ENCODE measurements around the gene MXI1.

The MXI1 gene

GRCh38 chr10:110171032-110171431 is 36.4 kb upstream of the MXI1 start:
- 26% methylated on average over 3 of the region's 6 CpGs for WGBS (ENCODE audit: insufficient coverage)
- no peak for DNase-seq
- ChIA-PET CTCF (interaction anchor here (1.5 kb wide), 1 partner anchor 11 kb away, joined by 4 read pairs; no protein-coding TSS in a partner anchor), POLR2A (no interaction called here)
- Histone ChIP-seq H3K9me3 (ENCODE audit: control extremely low read depth in 1 of 5, control insufficient read depth in 4 of 5, insufficient read depth in 2 of 5, low read depth in 1 of 5, low read length in 4 of 5) (no peaks in the 10 kb centered on the region), H3K27me3 (replicated peaks in 2 of 5; ENCODE audit: control insufficient read depth in 4 of 5, insufficient read depth in 5 of 5, low read length in 4 of 5) (peaks cover 10 to 94% (median 41%) of the 10 kb centered on the region in 5 experiments), H3K4me1 (ENCODE audit: control extremely low read depth in 1 of 4, control insufficient read depth in 4 of 4, insufficient read depth in 4 of 4, low read length in 3 of 4) (peaks cover 0 to 12% (median 6%) of the 10 kb centered on the region in 4 experiments), H3K36me3 (ENCODE audit: control insufficient read depth in 4 of 4, insufficient read depth in 4 of 4, low read length in 3 of 4) (no peaks in the 10 kb centered on the region), H3K27ac (ENCODE audit: insufficient read depth in 1 of 2, low read depth in 1 of 2, low read length in 2 of 2, poor library complexity in 1 of 2, severe bottlenecking in 2 of 2) (no peak overlapping the region), H3K4me3 (ENCODE audit: control insufficient read depth in 1 of 7, extremely low read depth in 1 of 7, insufficient read depth in 4 of 7, low read depth in 2 of 7, low read length in 6 of 7) (no peak overlapping the region)

- H3K27me3 ChIP-seq (replicated peaks in 2 of 5; ENCODE audit: control insufficient read depth in 4 of 5, insufficient read depth in 5 of 5, low read length in 4 of 5) = peaks cover 10 to 87% (median 39%) of the 10 kb centered on the region in 5 experiments
- ChIA-PET CTCF (interaction anchor here (1.5 kb wide), 1 partner anchor 12 kb away, joined by 4 read pairs; no protein-coding TSS in a partner anchor), POLR2A (interaction anchor here (0.7 kb wide), 1 partner anchor 31 kb away, joined by 4 read pairs; no protein-coding TSS in a partner anchor)
- no peak overlapping the region for H3K4me3 ChIP-seq (ENCODE audit: control insufficient read depth in 1 of 7, extremely low read depth in 1 of 7, insufficient read depth in 4 of 7, low read depth in 2 of 7, low read length in 6 of 7)
- H3K36me3 ChIP-seq (ENCODE audit: control insufficient read depth in 4 of 4, insufficient read depth in 4 of 4, low read length in 3 of 4) = no peaks in the 10 kb centered on the region
- 90% methylated on average over 2 of the region's 5 CpGs for WGBS (ENCODE audit: insufficient coverage)
- H3K27ac ChIP-seq (ENCODE audit: insufficient read depth in 1 of 2, low read depth in 1 of 2, low read length in 2 of 2, poor library complexity in 1 of 2, severe bottlenecking in 2 of 2) = no peak overlapping the region
- no peak for DNase-seq
- peaks cover 0 to 20% (median 13%) of the 10 kb centered on the region in 4 experiments for H3K4me1 ChIP-seq (ENCODE audit: control extremely low read depth in 1 of 4, control insufficient read depth in 4 of 4, insufficient read depth in 4 of 4, low read length in 3 of 4)
- H3K9me3 ChIP-seq (ENCODE audit: control extremely low read depth in 1 of 5, control insufficient read depth in 4 of 5, insufficient read depth in 2 of 5, low read depth in 1 of 5, low read length in 4 of 5) = no peaks in the 10 kb centered on the region
Measured at GRCh38 chr10:110172155-110172554, 35.2 kb upstream of the MXI1 start.

- Histone ChIP-seq H3K4me1 (ENCODE audit: control extremely low read depth in 1 of 4, control insufficient read depth in 4 of 4, insufficient read depth in 4 of 4, low read length in 3 of 4) (peaks cover 0 to 17% (median 13%) of the 10 kb centered on the region in 4 experiments), H3K9me3 (ENCODE audit: control extremely low read depth in 1 of 5, control insufficient read depth in 4 of 5, insufficient read depth in 2 of 5, low read depth in 1 of 5, low read length in 4 of 5) (no peaks in the 10 kb centered on the region), H3K27me3 (replicated peaks in 2 of 5; ENCODE audit: control insufficient read depth in 4 of 5, insufficient read depth in 5 of 5, low read length in 4 of 5) (peaks cover 3 to 79% (median 29%) of the 10 kb centered on the region in 5 experiments), H3K4me3 (ENCODE audit: control insufficient read depth in 1 of 7, extremely low read depth in 1 of 7, insufficient read depth in 4 of 7, low read depth in 2 of 7, low read length in 6 of 7) (no peak overlapping the region), H3K36me3 (ENCODE audit: control insufficient read depth in 4 of 4, insufficient read depth in 4 of 4, low read length in 3 of 4) (no peaks in the 10 kb centered on the region), H3K27ac (ENCODE audit: insufficient read depth in 1 of 2, low read depth in 1 of 2, low read length in 2 of 2, poor library complexity in 1 of 2, severe bottlenecking in 2 of 2) (no peak overlapping the region)
- CTCF ChIA-PET = interaction anchor here (0.8 to 1.7 kb wide), 7 partner anchors 9 to 112 kb away, joined by 3 to 5 read pairs (median 3); no protein-coding TSS in a partner anchor
- POLR2A ChIA-PET = no interaction called here
- DNase-seq = no peak
Measured at GRCh38 chr10:110174201-110174600, 33.2 kb upstream of the MXI1 start.

- no peaks in the 10 kb centered on the region for H3K36me3 ChIP-seq (ENCODE audit: control insufficient read depth in 4 of 4, insufficient read depth in 4 of 4, low read length in 3 of 4)
- peaks cover 0 to 17% (median 13%) of the 10 kb centered on the region in 4 experiments for H3K4me1 ChIP-seq (ENCODE audit: control extremely low read depth in 1 of 4, control insufficient read depth in 4 of 4, insufficient read depth in 4 of 4, low read length in 3 of 4)
- 100% methylated on average over 4 of the region's 5 CpGs for WGBS (ENCODE audit: insufficient coverage)
- H3K27me3 ChIP-seq (replicated peaks in 2 of 5; ENCODE audit: control insufficient read depth in 4 of 5, insufficient read depth in 5 of 5, low read length in 4 of 5) = peaks cover 2 to 79% (median 23%) of the 10 kb centered on the region in 5 experiments
- H3K9me3 ChIP-seq (ENCODE audit: control extremely low read depth in 1 of 5, control insufficient read depth in 4 of 5, insufficient read depth in 2 of 5, low read depth in 1 of 5, low read length in 4 of 5) = no peaks in the 10 kb centered on the region
- no peak overlapping the region for H3K4me3 ChIP-seq (ENCODE audit: control insufficient read depth in 1 of 7, extremely low read depth in 1 of 7, insufficient read depth in 4 of 7, low read depth in 2 of 7, low read length in 6 of 7)
- no peak for DNase-seq
- ChIA-PET POLR2A (no interaction called here), CTCF (interaction anchor here (0.8 to 1.7 kb wide), 6 partner anchors 10 to 111 kb away, joined by 3 to 5 read pairs (median 4); no protein-coding TSS in a partner anchor)
- no peak overlapping the region for H3K27ac ChIP-seq (ENCODE audit: insufficient read depth in 1 of 2, low read depth in 1 of 2, low read length in 2 of 2, poor library complexity in 1 of 2, severe bottlenecking in 2 of 2)
Measured at GRCh38 chr10:110174816-110175215, 32.6 kb upstream of the MXI1 start.

- 100% methylated on average over 1 of the region's 2 CpGs for WGBS (ENCODE audit: insufficient coverage)
- no peak for DNase-seq
- Histone ChIP-seq H3K4me3 (ENCODE audit: control insufficient read depth in 1 of 7, extremely low read depth in 1 of 7, insufficient read depth in 4 of 7, low read depth in 2 of 7, low read length in 6 of 7) (no peak overlapping the region), H3K27me3 (replicated peaks in 2 of 5; ENCODE audit: control insufficient read depth in 4 of 5, insufficient read depth in 5 of 5, low read length in 4 of 5) (peaks cover 2 to 74% (median 21%) of the 10 kb centered on the region in 5 experiments), H3K4me1 (ENCODE audit: control extremely low read depth in 1 of 4, control insufficient read depth in 4 of 4, insufficient read depth in 4 of 4, low read length in 3 of 4) (peaks cover 0 to 17% (median 12%) of the 10 kb centered on the region in 4 experiments), H3K36me3 (ENCODE audit: control insufficient read depth in 4 of 4, insufficient read depth in 4 of 4, low read length in 3 of 4) (no peaks in the 10 kb centered on the region), H3K27ac (ENCODE audit: insufficient read depth in 1 of 2, low read depth in 1 of 2, low read length in 2 of 2, poor library complexity in 1 of 2, severe bottlenecking in 2 of 2) (no peak overlapping the region), H3K9me3 (ENCODE audit: control extremely low read depth in 1 of 5, control insufficient read depth in 4 of 5, insufficient read depth in 2 of 5, low read depth in 1 of 5, low read length in 4 of 5) (no peaks in the 10 kb centered on the region)
- POLR2A ChIA-PET = no interaction called here
- CTCF ChIA-PET = interaction anchor here (1.0 to 1.7 kb wide), 4 partner anchors 10 to 46 kb away, joined by 3 to 5 read pairs (median 4); no protein-coding TSS in a partner anchor
Measured at GRCh38 chr10:110175406-110175805, 32.0 kb upstream of the MXI1 start.

- WGBS (ENCODE audit: insufficient coverage) = 20% methylated on average over 12 of the region's 19 CpGs
- ChIA-PET POLR2A (no interaction called here), CTCF (interaction anchor here (0.9 kb wide), 1 partner anchor 30 kb away, joined by 3 read pairs; no protein-coding TSS in a partner anchor)
- Histone ChIP-seq H3K9me3 (ENCODE audit: control extremely low read depth in 1 of 5, control insufficient read depth in 4 of 5, insufficient read depth in 2 of 5, low read depth in 1 of 5, low read length in 4 of 5) (no peaks in the 10 kb centered on the region), H3K4me3 (ENCODE audit: control insufficient read depth in 1 of 7, extremely low read depth in 1 of 7, insufficient read depth in 4 of 7, low read depth in 2 of 7, low read length in 6 of 7) (peak overlapping the region in 2 of 7 experiments; percentile 19 to 52), H3K27me3 (replicated peaks in 2 of 5; ENCODE audit: control insufficient read depth in 4 of 5, insufficient read depth in 5 of 5, low read length in 4 of 5) (peaks cover 2 to 64% (median 21%) of the 10 kb centered on the region in 5 experiments), H3K27ac (ENCODE audit: insufficient read depth in 1 of 2, low read depth in 1 of 2, low read length in 2 of 2, poor library complexity in 1 of 2, severe bottlenecking in 2 of 2) (no peak overlapping the region), H3K36me3 (ENCODE audit: control insufficient read depth in 4 of 4, insufficient read depth in 4 of 4, low read length in 3 of 4) (no peaks in the 10 kb centered on the region), H3K4me1 (ENCODE audit: control extremely low read depth in 1 of 4, control insufficient read depth in 4 of 4, insufficient read depth in 4 of 4, low read length in 3 of 4) (peaks cover 0 to 10% (median 9%) of the 10 kb centered on the region in 4 experiments)
- DNase-seq = peak in 2 of 3 donors; percentile 31 to 33
Measured at GRCh38 chr10:110176141-110177030, 31.0 kb upstream of the MXI1 start.

GRCh38 chr10:110179220-110179619 is 28.2 kb upstream of the MXI1 start:
- CTCF ChIA-PET = interaction anchor here (0.8 kb wide), 1 partner anchor 76 kb away, joined by 3 read pairs; no protein-coding TSS in a partner anchor
- Histone ChIP-seq H3K27me3 (replicated peaks in 2 of 5; ENCODE audit: control insufficient read depth in 4 of 5, insufficient read depth in 5 of 5, low read length in 4 of 5) (peaks cover 2 to 42% (median 15%) of the 10 kb centered on the region in 5 experiments), H3K4me1 (ENCODE audit: control extremely low read depth in 1 of 4, control insufficient read depth in 4 of 4, insufficient read depth in 4 of 4, low read length in 3 of 4) (peaks cover 0 to 10% (median 9%) of the 10 kb centered on the region in 4 experiments), H3K4me3 (ENCODE audit: control insufficient read depth in 1 of 7, extremely low read depth in 1 of 7, insufficient read depth in 4 of 7, low read depth in 2 of 7, low read length in 6 of 7) (no peak overlapping the region), H3K36me3 (ENCODE audit: control insufficient read depth in 4 of 4, insufficient read depth in 4 of 4, low read length in 3 of 4) (no peaks in the 10 kb centered on the region), H3K27ac (ENCODE audit: insufficient read depth in 1 of 2, low read depth in 1 of 2, low read length in 2 of 2, poor library complexity in 1 of 2, severe bottlenecking in 2 of 2) (no peak overlapping the region), H3K9me3 (ENCODE audit: control extremely low read depth in 1 of 5, control insufficient read depth in 4 of 5, insufficient read depth in 2 of 5, low read depth in 1 of 5, low read length in 4 of 5) (no peaks in the 10 kb centered on the region)
- no peak for DNase-seq
- POLR2A ChIA-PET = no interaction called here
- WGBS (ENCODE audit: insufficient coverage) = 100% methylated on average over 4 of the region's 7 CpGs

All from common myeloid progenitor, CD34-positive (primary cell).